SK-N-SH (cell line): ENCODE measurements around the gene PTAFR. TPM values are rescaled to one million over a fixed set of nuclear protein-coding genes. Genes with fewer than 3 reads are reported as not detected.

Experiments
- CTCF ChIA-PET: fragments of 300-600, 350-600 bp; formaldehyde crosslinking; extraction: SDS; loops from one replicate; lab custom pipeline; 2021; lab: Yijun Ruan, JAX
- POLR2A ChIA-PET: fragments of 350-600 bp; sonication (Branson Sonifier 250); formaldehyde crosslinking; extraction: SDS; loops from one replicate; lab custom pipeline; 2020; ENCODE audit warnings: antibody characterized with exemption, inconsistent platforms; lab: Yijun Ruan, JAX
- DNase-seq: peaks from one replicate; pipeline ENCODE4 v3.0.0; 2012
- H2AFZ ChIP-seq: fragments of 200-600 bp; sonication (generic); 2 replicates; pipeline ENCODE4 v1.8.1; 2016; ENCODE audit warnings: antibody characterized with exemption, mild to moderate bottlenecking, low read depth
- H3F3A ChIP-seq: fragments of 200-600 bp; sonication (generic); replicated peaks from 2 replicates; pipeline ENCODE3; 2016; ENCODE audit warnings: antibody characterized with exemption, mild to moderate bottlenecking; ENCODE audit not compliant: insufficient read depth
- H3K27ac ChIP-seq, 2 experiments: fragments of 200-500 bp in 1 of 2; fragments of 200-600 bp in 1 of 2; sonication (Bioruptor generic) in 1 of 2; sonication (generic), shearing (Covaris generic) in 1 of 2; 2 replicates each; pipeline versions ENCODE4 v1.5.1 to v1.6.1; 2014 to 2016; ENCODE audit warnings: low read depth in 2 of 2, inconsistent platforms in 1 of 2, low read length in 1 of 2, mild to moderate bottlenecking in 1 of 2, mixed read lengths in 1 of 2
- H3K27me3 ChIP-seq: fragments of 200-600 bp; sonication (generic), shearing (Covaris generic); 2 replicates; pipeline ENCODE4 v1.6.1; 2016; ENCODE audit warnings: mixed run types; ENCODE audit not compliant: insufficient read depth
- H3K36me3 ChIP-seq, 2 experiments: fragments of 200-500 bp in 1 of 2; fragments of 200-600 bp in 1 of 2; sonication (Bioruptor generic) in 1 of 2; sonication (generic) in 1 of 2; replicated peaks in 1 of 2; 2 replicates each; pipeline versions ENCODE3 to v1.5.1; 2014 to 2016; ENCODE audit warnings: low read length in 1 of 2, mild to moderate bottlenecking in 1 of 2; ENCODE audit not compliant: insufficient read depth in 2 of 2, control insufficient read depth in 1 of 2
- H3K4me1 ChIP-seq, 2 experiments: fragments of 200-500 bp in 1 of 2; fragments of 200-600 bp in 1 of 2; sonication (Bioruptor generic) in 1 of 2; sonication (generic), shearing (Covaris generic) in 1 of 2; 2 replicates each; pipeline versions ENCODE4 v1.5.1 to v1.6.1; 2014 to 2016; ENCODE audit warnings: low read depth in 1 of 2, low read length in 1 of 2, mixed run types in 1 of 2; ENCODE audit not compliant: insufficient read depth in 2 of 2, control insufficient read depth in 1 of 2
- H3K4me2 ChIP-seq: fragments of 200-600 bp; sonication (generic), shearing (Covaris generic); 2 replicates; pipeline ENCODE4 v1.6.1; 2017; ENCODE audit warnings: mixed run types
- H3K4me3 ChIP-seq, 2 experiments: fragments of 200-500 bp in 1 of 2; fragments of 200-600 bp in 1 of 2; sonication (Bioruptor generic) in 1 of 2; sonication (generic), shearing (Covaris generic) in 1 of 2; 2 replicates each; pipeline versions ENCODE4 v1.5.1 to v1.8.1; 2014 to 2016; ENCODE audit warnings: low read depth in 2 of 2, inconsistent platforms in 1 of 2, low read length in 1 of 2, mild to moderate bottlenecking in 1 of 2, mixed read lengths in 1 of 2, moderate library complexity in 1 of 2
- H3K79me2 ChIP-seq: fragments of 200-600 bp; sonication (generic); 2 replicates; pipeline ENCODE4 v1.8.1; 2017; ENCODE audit warnings: mild to moderate bottlenecking; ENCODE audit not compliant: insufficient read depth
- H3K9ac ChIP-seq: fragments of 200-600 bp; sonication (generic); 2 replicates; pipeline ENCODE4 v1.6.1; 2017; ENCODE audit warnings: mixed run types
- H3K9me2 ChIP-seq: fragments of 200-600 bp; sonication (generic); 2 replicates; pipeline ENCODE4 v1.6.1; 2017; ENCODE audit warnings: mixed run types
- H3K9me3 ChIP-seq: fragments of 200-600 bp; sonication (generic); 2 replicates; pipeline ENCODE4 v1.6.1; 2017; ENCODE audit warnings: mixed run types, mild to moderate bottlenecking, moderate library complexity
- H4K20me1 ChIP-seq: fragments of 200-600 bp; sonication (generic); 2 replicates; pipeline ENCODE4 v1.6.1; 2017; ENCODE audit warnings: mild to moderate bottlenecking, mixed run types; ENCODE audit not compliant: insufficient read depth
- ELF1 ChIP-seq: IDR thresholded peaks from 2 replicates; pipeline ENCODE4 v1.4.0; 2012
- EP300 ChIP-seq, 2 experiments: IDR thresholded peaks; 2 replicates each; pipeline versions ENCODE4 v1.4.0 to v1.6.1; 2012; ENCODE audit warnings: borderline replicate concordance in 1 of 2, low read depth in 1 of 2, low read length in 1 of 2
- EZH2phosphoT487 ChIP-seq: fragments of 200-600 bp; sonication (generic); IDR thresholded peaks from 2 replicates; pipeline ENCODE4 v1.6.1; 2017; ENCODE audit warnings: low read depth, mixed run types, mild to moderate bottlenecking, antibody characterized with exemption, moderate library complexity, borderline replicate concordance
- FOXM1 ChIP-seq: IDR thresholded peaks from 2 replicates; pipeline ENCODE4 v1.4.0; 2012; ENCODE audit warnings: low read depth, mild to moderate bottlenecking
- MEF2A ChIP-seq: IDR thresholded peaks from 2 replicates; pipeline ENCODE4 v1.4.0; 2012; ENCODE audit warnings: low read depth, borderline replicate concordance
- MXI1 ChIP-seq: IDR thresholded peaks from 2 replicates; pipeline ENCODE4 v1.6.1; 2012; ENCODE audit warnings: mild to moderate bottlenecking, low read depth, low read length, improper control_type of control experiment
- RAD21 ChIP-seq: IDR thresholded peaks from 2 replicates; pipeline ENCODE4 v1.6.1; 2012; ENCODE audit warnings: mild to moderate bottlenecking, low read length
- REST ChIP-seq: IDR thresholded peaks from 2 replicates; pipeline ENCODE4 v1.6.1; 2012; ENCODE audit warnings: mild to moderate bottlenecking, low read depth, low read length, moderate library complexity
- RXRA ChIP-seq: IDR thresholded peaks from 2 replicates; pipeline ENCODE4 v1.4.0; 2012; ENCODE audit warnings: low read depth, mild to moderate bottlenecking, borderline replicate concordance
- SMC3 ChIP-seq: IDR thresholded peaks from 2 replicates; pipeline ENCODE4 v1.6.1; 2012; ENCODE audit warnings: low read depth, low read length, improper control_type of control experiment
- TAF1 ChIP-seq: IDR thresholded peaks from 2 replicates; pipeline ENCODE4 v1.6.1; 2012; ENCODE audit warnings: low read depth, mild to moderate bottlenecking, low read length, moderate library complexity, borderline replicate concordance
- TEAD4 ChIP-seq: IDR thresholded peaks from 2 replicates; pipeline ENCODE4 v1.4.0; 2012; ENCODE audit warnings: mild to moderate bottlenecking, borderline replicate concordance; ENCODE audit not compliant: insufficient read depth
- USF2 ChIP-seq: fragments of 150-350 bp; IDR thresholded peaks from 2 replicates; pipeline ENCODE4 v1.6.1; 2017; ENCODE audit warnings: antibody characterized with exemption, low read length, low read depth, borderline replicate concordance
- YY1 ChIP-seq: IDR thresholded peaks from 2 replicates; pipeline ENCODE4 v1.4.0; 2012; ENCODE audit warnings: low read depth, mild to moderate bottlenecking
- ZBTB33 ChIP-seq: IDR thresholded peaks from 2 replicates; pipeline ENCODE4 v1.4.0; 2012; ENCODE audit warnings: low read depth, borderline replicate concordance
- WGBS: methylation state at CpG from one replicate; pipeline ENCODE4 v1.1.6; 2017; ENCODE audit warnings: low lambda C conversion rate; 5-methylcytosine and 5-hydroxymethylcytosine counted together
- polyA plus RNA-seq, 3 experiments: library from polyadenylated mRNA; depleted of rRNA; stranded (reverse); fragments of >200 nt; gene quantifications; 2 replicates each; pipeline ENCODE4 v1.2.3, GENCODE V29; 2012

Gene PTAFR
- polyA plus RNA-seq, 1 of the 3 experiments (the other 2 are of a cell fraction): 0.05 TPM

- Histone ChIP-seq H3K36me3 (no peaks in the 10 kb centered on the region), H3K4me2 (no peak overlapping the region), H3K27ac (no peak overlapping the region), H3K4me3 (no peak overlapping the region), H3K9me2 (no peaks in the 10 kb centered on the region), H4K20me1 (no peaks in the 10 kb centered on the region), H3K9ac (no peak overlapping the region), H3K79me2 (no peaks in the 10 kb centered on the region), H2AFZ (no peak overlapping the region), H3K9me3 (no peaks in the 10 kb centered on the region), H3F3A (no peaks in the 10 kb centered on the region), H3K4me1 (no peaks in the 10 kb centered on the region), H3K27me3 (no peaks in the 10 kb centered on the region)
- 41% methylated on average over 5 of the region's 5 CpGs for WGBS
- no peak for DNase-seq
- TF ChIP-seq MXI1 (no peak), EZH2phosphoT487 (no peak), SMC3 (no peak), ELF1 (no peak), RAD21 (no peak), EP300 (IDR thresholded peaks at IDR 0.05; ENCODE audit: borderline replicate concordance in 1 of 2, low read depth in 1 of 2, low read length in 1 of 2) (no peak), TAF1 (no peak), RXRA (no peak), YY1 (no peak), FOXM1 (no peak), MEF2A (no peak), TEAD4 (no peak), REST (no peak), ZBTB33 (no peak), USF2 (no peak)
- CTCF ChIA-PET: interaction anchor here (0.8 kb wide), 1 partner anchor 17 kb away, joined by 3 read pairs; no protein-coding TSS in a partner anchor
- POLR2A ChIA-PET: interaction anchor here (0.6 kb wide), 1 partner anchor 23 kb away, joined by 4 read pairs; no protein-coding TSS in a partner anchor
Observed at GRCh38 chr1:28144203-28145135, 32.0 kb downstream of the PTAFR start.
